ENCODE measurements around the gene NAV3.

- TF ChIP-seq CTCF (conservative IDR thresholded peaks at IDR 0.05; ENCODE audit: low read depth in 2 of 2) (no peak), EZH2 (IDR thresholded peaks at IDR 0.05; ENCODE audit: low read depth, unreplicated experiment) (no peak), CREB1 (CRISPR knock-in tag; IDR thresholded peaks at IDR 0.05; ENCODE audit: low read depth) (no peak), REST (IDR thresholded peaks at IDR 0.05; ENCODE audit: unreplicated experiment) (no peak), POLR2AphosphoS5 (IDR thresholded peaks at IDR 0.05; ENCODE audit: low read depth) (no peak), JUNB (IDR thresholded peaks at IDR 0.05; ENCODE audit: unreplicated experiment) (no peak)
Measured at GRCh38 chr12:77996670-77997069, 166.0 kb downstream of the NAV3 start.
